ENCODE measurements around the gene ASCL3. TPM values are rescaled to one million over a fixed set of nuclear protein-coding genes. Genes with fewer than 3 reads are reported as not detected.

ASCL3 gene
- total and polyA plus RNA-seq, 8 donors = 0.21 to 0.60 (median 0.26) TPM; not detected in 5

GRCh38 chr11:8971196-8971923 lies 28.5 kb upstream of the ASCL3 start:
- H3K27ac ChIP-seq = no peak overlapping the region
- intact Hi-C loops (cut with DNase I) = no loop called here
- H3K36me3 ChIP-seq = no peaks in the 10 kb centered on the region
- H3K4me3 ChIP-seq = no peak overlapping the region
- no peaks in the 10 kb centered on the region for H3K4me1 ChIP-seq
- no peak for TF ChIP-seq CTCF (IDR thresholded peaks at IDR 0.05)
- H3K27me3 ChIP-seq = no peaks in the 10 kb centered on the region
- no peaks in the 10 kb centered on the region for H3K9me3 ChIP-seq
- no peak for DNase-seq
- no peak for ATAC-seq

- DNase-seq (no peak), ATAC-seq (no peak)
- TF ChIP-seq CTCF (IDR thresholded peaks at IDR 0.05) = no peak
- H3K9me3 ChIP-seq = no peaks in the 10 kb centered on the region
- H3K36me3 ChIP-seq = no peaks in the 10 kb centered on the region
- H3K4me3 ChIP-seq = no peak overlapping the region
- no peaks in the 10 kb centered on the region for H3K27me3 ChIP-seq
- H3K27ac ChIP-seq = no peak overlapping the region
- intact Hi-C loops (cut with DNase I) = no loop called here
- peaks cover 9 to 25% of the 10 kb centered on the region in 2 donors for H3K4me1 ChIP-seq
Observed at GRCh38 chr11:8967184-8967583, 24.4 kb upstream of the ASCL3 start.

- no peak for TF ChIP-seq CTCF (IDR thresholded peaks at IDR 0.05)
- Histone ChIP-seq H3K27me3 (no peaks in the 10 kb centered on the region), H3K4me1 (peaks cover 15 to 50% of the 10 kb centered on the region in 2 donors), H3K36me3 (no peaks in the 10 kb centered on the region), H3K4me3 (peak within 1 kb of the TSS; percentile 81 to 85), H3K9me3 (no peaks in the 10 kb centered on the region), H3K27ac (peak within 1 kb of the TSS; percentile 96 to 98)
- intact Hi-C loops (cut with DNase I) = no loop called here
- peak; percentile 87 to 98 (median 94) for DNase-seq
- peak; percentile 95 for ATAC-seq
Observed at GRCh38 chr11:8964324-8965320, 21.8 kb upstream of the ASCL3 start, which contains the start of gene TMEM9B. TMEM9B (minus strand) TSS chr11:8964442; CDS start chr11:8964313, 129 bp downstream.

- peak overlapping the region; percentile 96 to 98 for H3K27ac ChIP-seq
- ATAC-seq (peak; percentile 80), DNase-seq (peak in 2 of 4 donors; percentile 87 to 95)
- H3K4me3 ChIP-seq = peak overlapping the region; percentile 81 to 85
- H3K4me1 ChIP-seq = peaks cover 18 to 59% of the 10 kb centered on the region in 2 donors
- intact Hi-C loops (cut with DNase I) = no loop called here
- TF ChIP-seq CTCF (IDR thresholded peaks at IDR 0.05) = no peak
- H3K36me3 ChIP-seq = no peaks in the 10 kb centered on the region
- H3K27me3 ChIP-seq = no peaks in the 10 kb centered on the region
- no peaks in the 10 kb centered on the region for H3K9me3 ChIP-seq
Observed at GRCh38 chr11:8963569-8964323, 20.9 kb upstream of the ASCL3 start.

All from left lung (tissue), 10 donors.